ENCODE measurements around the gene SLC25A52. TPM values are rescaled to one million over a fixed set of nuclear protein-coding genes. Genes with fewer than 3 reads are reported as not detected.

Gene SLC25A52
- total and polyA plus RNA-seq, 9 of the 15 experiments (the other 6 are each of a cell fraction or from before 2014, with no cell fraction given): not detected

Other genes starting within 250 kb of the SLC25A52 start
- not detected in 2 replicates for gene TTR, start 169.0 kb downstream of the SLC25A52 start, total RNA-seq (2014; rRNA removed)
- gene TTR, start 169.0 kb downstream of the SLC25A52 start, total RNA-seq (2014; rRNA removed; fragmentation: Illumina TruSeq; extraction: Trizol): not detected in 2 replicates
- gene TTR, start 169.0 kb downstream of the SLC25A52 start, total RNA-seq (2015; rRNA removed; fragmentation: Illumina TruSeq; extraction: Trizol): not detected in 2 replicates
- 0.53 and 0.92 TPM in 2 replicates for gene TTR, start 169.0 kb downstream of the SLC25A52 start, total RNA-seq (2021)
- gene TTR, start 169.0 kb downstream of the SLC25A52 start, polyA plus RNA-seq (2011; rRNA removed): not detected in 2 replicates
- not detected in 2 replicates for gene TTR, start 169.0 kb downstream of the SLC25A52 start, polyA plus RNA-seq (2014; fragmentation: Illumina TruSeq; extraction: Trizol)
- not detected for gene TTR, start 169.0 kb downstream of the SLC25A52 start, polyA plus RNA-seq (2014; fragmentation: Nextera tagmentation; extraction: Ambion mirVana)
- gene TTR, start 169.0 kb downstream of the SLC25A52 start, polyA plus RNA-seq (2014; rRNA removed): 0.17 TPM in 1 of 2 replicates, not detected in the other
- 0.05 and 0.08 TPM in 2 replicates for gene B4GALT6, start 76.3 kb downstream of the SLC25A52 start, total RNA-seq (2014; rRNA removed)
- gene B4GALT6, start 76.3 kb downstream of the SLC25A52 start, total RNA-seq (2014; rRNA removed; fragmentation: Illumina TruSeq; extraction: Trizol): 0.11 and 0.16 TPM in 2 replicates
- 0.04 and 0.07 TPM in 2 replicates for gene B4GALT6, start 76.3 kb downstream of the SLC25A52 start, total RNA-seq (2015; rRNA removed; fragmentation: Illumina TruSeq; extraction: Trizol)
- gene B4GALT6, start 76.3 kb downstream of the SLC25A52 start, total RNA-seq (2021): 0.18 and 0.27 TPM in 2 replicates
- gene B4GALT6, start 76.3 kb downstream of the SLC25A52 start, polyA plus RNA-seq (2011; rRNA removed): 0.18 and 0.47 TPM in 2 replicates
- 0.07 and 0.18 TPM in 2 replicates for gene B4GALT6, start 76.3 kb downstream of the SLC25A52 start, polyA plus RNA-seq (2014; fragmentation: Illumina TruSeq; extraction: Trizol)
- under 1 TPM; 0.03 to 0.04 TPM for gene B4GALT6, start 76.3 kb downstream of the SLC25A52 start, polyA plus RNA-seq (2014; fragmentation: Nextera tagmentation; extraction: Ambion mirVana)
- gene B4GALT6, start 76.3 kb downstream of the SLC25A52 start, polyA plus RNA-seq (2014; rRNA removed): 0.08 and 0.09 TPM in 2 replicates
- gene TRAPPC8, start 182.2 kb upstream of the SLC25A52 start, total RNA-seq (2014; rRNA removed): 28.0 and 28.8 TPM in 2 replicates
- gene TRAPPC8, start 182.2 kb upstream of the SLC25A52 start, total RNA-seq (2014; rRNA removed; fragmentation: Illumina TruSeq; extraction: Trizol): 49.2 and 58.0 TPM in 2 replicates
- gene TRAPPC8, start 182.2 kb upstream of the SLC25A52 start, total RNA-seq (2015; rRNA removed; fragmentation: Illumina TruSeq; extraction: Trizol): 56.7 and 62.5 TPM in 2 replicates
- 44.6 and 52.4 TPM in 2 replicates for gene TRAPPC8, start 182.2 kb upstream of the SLC25A52 start, total RNA-seq (2021)
- 111 and 115 TPM in 2 replicates for gene TRAPPC8, start 182.2 kb upstream of the SLC25A52 start, polyA plus RNA-seq (2011; rRNA removed)
- gene TRAPPC8, start 182.2 kb upstream of the SLC25A52 start, polyA plus RNA-seq (2014; fragmentation: Illumina TruSeq; extraction: Trizol): 30.8 and 31.0 TPM in 2 replicates
- 10 to 100 TPM; 20.1 to 23.4 TPM for gene TRAPPC8, start 182.2 kb upstream of the SLC25A52 start, polyA plus RNA-seq (2014; fragmentation: Nextera tagmentation; extraction: Ambion mirVana)
- 35.6 and 51.2 TPM in 2 replicates for gene TRAPPC8, start 182.2 kb upstream of the SLC25A52 start, polyA plus RNA-seq (2014; rRNA removed)

Measured in K562 (cell line).